ENCODE results near the gene RHBDF2.
"Not testable (repeated sequence)": the region's sequence is repeated elsewhere in the genome, so short reads cannot be mapped to it uniquely, and the experiment has no call there.

The RHBDF2 gene

GRCh38 chr17:76517638-76518038 lies 16.4 kb upstream of the RHBDF2 start:
- Histone ChIP-seq H3K4me3 (ENCODE audit: low read depth, low read length) (no peak overlapping the region), H3K9me3 (ENCODE audit: control insufficient read depth, insufficient read depth, low read length) (no peaks in the 10 kb centered on the region), H3K36me3 (ENCODE audit: control insufficient read depth, insufficient read depth, low read length) (no peaks in the 10 kb centered on the region), H3K9ac (ENCODE audit: low read depth, low read length) (no peak overlapping the region), H3K27me3 (ENCODE audit: control insufficient read depth, insufficient read depth, low read length) (no peaks in the 10 kb centered on the region), H3K4me1 (ENCODE audit: control insufficient read depth, insufficient read depth, low read length) (no peaks in the 10 kb centered on the region)

GRCh38 chr17:76515274-76515949 lies 14.2 kb upstream of the RHBDF2 start:
- Histone ChIP-seq H3K9ac (ENCODE audit: low read depth, low read length) (no peak overlapping the region), H3K36me3 (ENCODE audit: control insufficient read depth, insufficient read depth, low read length) (no peaks in the 10 kb centered on the region), H3K4me1 (ENCODE audit: control insufficient read depth, insufficient read depth, low read length) (no peaks in the 10 kb centered on the region), H3K4me3 (ENCODE audit: low read depth, low read length) (no peak overlapping the region), H3K27me3 (ENCODE audit: control insufficient read depth, insufficient read depth, low read length) (no peaks in the 10 kb centered on the region), H3K9me3 (ENCODE audit: control insufficient read depth, insufficient read depth, low read length) (no peaks in the 10 kb centered on the region)

GRCh38 chr17:76514355-76514754 lies 13.1 kb upstream of the RHBDF2 start:
- not testable (repeated sequence) for H3K4me1 ChIP-seq (ENCODE audit: control insufficient read depth, insufficient read depth, low read length); H3K9ac ChIP-seq (ENCODE audit: low read depth, low read length); H3K4me3 ChIP-seq (ENCODE audit: low read depth, low read length); H3K27me3 ChIP-seq (ENCODE audit: control insufficient read depth, insufficient read depth, low read length); H3K9me3 ChIP-seq (ENCODE audit: control insufficient read depth, insufficient read depth, low read length); H3K36me3 ChIP-seq (ENCODE audit: control insufficient read depth, insufficient read depth, low read length)

- no peak overlapping the region for H3K9ac ChIP-seq (ENCODE audit: low read depth, low read length)
- H3K9me3 ChIP-seq (ENCODE audit: control insufficient read depth, insufficient read depth, low read length), result no peaks in the 10 kb centered on the region
- H3K4me1 ChIP-seq (ENCODE audit: control insufficient read depth, insufficient read depth, low read length), result no peaks in the 10 kb centered on the region
- H3K27me3 ChIP-seq (ENCODE audit: control insufficient read depth, insufficient read depth, low read length), result no peaks in the 10 kb centered on the region
- H3K4me3 ChIP-seq (ENCODE audit: low read depth, low read length), result no peak overlapping the region
- H3K36me3 ChIP-seq (ENCODE audit: control insufficient read depth, insufficient read depth, low read length), result no peaks in the 10 kb centered on the region
Measured at GRCh38 chr17:76513306-76513692, 12.1 kb upstream of the RHBDF2 start.

GRCh38 chr17:76512366-76513305 lies 11.4 kb upstream of the RHBDF2 start:
- no peaks in the 10 kb centered on the region for H3K9me3 ChIP-seq (ENCODE audit: control insufficient read depth, insufficient read depth, low read length)
- no peak overlapping the region for H3K9ac ChIP-seq (ENCODE audit: low read depth, low read length)
- no peaks in the 10 kb centered on the region for H3K36me3 ChIP-seq (ENCODE audit: control insufficient read depth, insufficient read depth, low read length)
- no peaks in the 10 kb centered on the region for H3K4me1 ChIP-seq (ENCODE audit: control insufficient read depth, insufficient read depth, low read length)
- no peaks in the 10 kb centered on the region for H3K27me3 ChIP-seq (ENCODE audit: control insufficient read depth, insufficient read depth, low read length)
- no peak overlapping the region for H3K4me3 ChIP-seq (ENCODE audit: low read depth, low read length)

- Histone ChIP-seq H3K4me1 (ENCODE audit: control insufficient read depth, insufficient read depth, low read length) (no peaks in the 10 kb centered on the region), H3K27me3 (ENCODE audit: control insufficient read depth, insufficient read depth, low read length) (peaks cover 1% of the 10 kb centered on the region), H3K4me3 (ENCODE audit: low read depth, low read length) (no peak overlapping the region), H3K9me3 (ENCODE audit: control insufficient read depth, insufficient read depth, low read length) (no peaks in the 10 kb centered on the region), H3K36me3 (ENCODE audit: control insufficient read depth, insufficient read depth, low read length) (no peaks in the 10 kb centered on the region), H3K9ac (ENCODE audit: low read depth, low read length) (no peak overlapping the region)
Measured at GRCh38 chr17:76511668-76512365, 10.6 kb upstream of the RHBDF2 start.

- H3K4me3 ChIP-seq (ENCODE audit: low read depth, low read length), result no peak overlapping the region
- peaks cover 3% of the 10 kb centered on the region for H3K4me1 ChIP-seq (ENCODE audit: control insufficient read depth, insufficient read depth, low read length)
- H3K9ac ChIP-seq (ENCODE audit: low read depth, low read length), result no peak overlapping the region
- H3K36me3 ChIP-seq (ENCODE audit: control insufficient read depth, insufficient read depth, low read length), result no peaks in the 10 kb centered on the region
- H3K27me3 ChIP-seq (ENCODE audit: control insufficient read depth, insufficient read depth, low read length), result peaks cover 5% of the 10 kb centered on the region
- no peaks in the 10 kb centered on the region for H3K9me3 ChIP-seq (ENCODE audit: control insufficient read depth, insufficient read depth, low read length)
Measured at GRCh38 chr17:76510831-76511244, 9.6 kb upstream of the RHBDF2 start.

GRCh38 chr17:76508472-76509063 lies 7.3 kb upstream of the RHBDF2 start:
- H3K9me3 ChIP-seq (ENCODE audit: control insufficient read depth, insufficient read depth, low read length); H3K9ac ChIP-seq (ENCODE audit: low read depth, low read length); H3K4me1 ChIP-seq (ENCODE audit: control insufficient read depth, insufficient read depth, low read length); H3K4me3 ChIP-seq (ENCODE audit: low read depth, low read length); H3K27me3 ChIP-seq (ENCODE audit: control insufficient read depth, insufficient read depth, low read length); H3K36me3 ChIP-seq (ENCODE audit: control insufficient read depth, insufficient read depth, low read length): not testable (repeated sequence)

GRCh38 chr17:76506408-76507345 lies 5.5 kb upstream of the RHBDF2 start:
- Histone ChIP-seq H3K27me3 (ENCODE audit: control insufficient read depth, insufficient read depth, low read length) (peaks cover 5% of the 10 kb centered on the region), H3K4me1 (ENCODE audit: control insufficient read depth, insufficient read depth, low read length) (peaks cover 10% of the 10 kb centered on the region), H3K9ac (ENCODE audit: low read depth, low read length) (peak overlapping the region; percentile 12), H3K9me3 (ENCODE audit: control insufficient read depth, insufficient read depth, low read length) (no peaks in the 10 kb centered on the region), H3K36me3 (ENCODE audit: control insufficient read depth, insufficient read depth, low read length) (no peaks in the 10 kb centered on the region), H3K4me3 (ENCODE audit: low read depth, low read length) (peak overlapping the region; percentile 13)

GRCh38 chr17:76504117-76504516 lies 2.9 kb upstream of the RHBDF2 start:
- Histone ChIP-seq H3K27me3 (ENCODE audit: control insufficient read depth, insufficient read depth, low read length) (peaks cover 8% of the 10 kb centered on the region), H3K9me3 (ENCODE audit: control insufficient read depth, insufficient read depth, low read length) (no peaks in the 10 kb centered on the region), H3K4me3 (ENCODE audit: low read depth, low read length) (no peak overlapping the region), H3K9ac (ENCODE audit: low read depth, low read length) (no peak overlapping the region), H3K36me3 (ENCODE audit: control insufficient read depth, insufficient read depth, low read length) (no peaks in the 10 kb centered on the region), H3K4me1 (ENCODE audit: control insufficient read depth, insufficient read depth, low read length) (peaks cover 17% of the 10 kb centered on the region)
